HEK293 (cell line): ENCODE data around the gene COX7A1.

ENCODE experiments used
- ZNF121 ChIP-seq: fragments of 450-650 bp; formaldehyde crosslinking; IDR thresholded peaks from 2 replicates; pipeline ENCODE4 v1.5.1; 2016; ENCODE audit warnings: missing biosample characterization, missing genetic modification characterization
- ZNF660 ChIP-seq: fragments of 450-650 bp; IDR thresholded peaks from 2 replicates; pipeline ENCODE4 v1.5.1; 2018; ENCODE audit warnings: missing biosample characterization, mild to moderate bottlenecking, missing genetic modification characterization
- ZNF792 ChIP-seq: fragments of 450-650 bp; formaldehyde crosslinking; IDR thresholded peaks from 2 replicates; pipeline ENCODE4 v1.5.1; 2016; ENCODE audit warnings: missing biosample characterization, missing genetic modification characterization
- TF ChIP-seq, protein P1 (sequence below): fragments of 450-650 bp; formaldehyde crosslinking; IDR thresholded peaks from 2 replicates; pipeline ENCODE4 v1.5.1; 2016; ENCODE audit warnings: missing biosample characterization, missing genetic modification characterization
- TF ChIP-seq, protein P2 (sequence below): fragments of 450-650 bp; formaldehyde crosslinking; IDR thresholded peaks from 2 replicates; pipeline ENCODE4 v1.5.1; 2016; ENCODE audit warnings: missing biosample characterization, missing genetic modification characterization

GRCh38 chr19:36136964-36137686 is 15.1 kb downstream of the COX7A1 start:
- TF ChIP-seq, protein P1, sequence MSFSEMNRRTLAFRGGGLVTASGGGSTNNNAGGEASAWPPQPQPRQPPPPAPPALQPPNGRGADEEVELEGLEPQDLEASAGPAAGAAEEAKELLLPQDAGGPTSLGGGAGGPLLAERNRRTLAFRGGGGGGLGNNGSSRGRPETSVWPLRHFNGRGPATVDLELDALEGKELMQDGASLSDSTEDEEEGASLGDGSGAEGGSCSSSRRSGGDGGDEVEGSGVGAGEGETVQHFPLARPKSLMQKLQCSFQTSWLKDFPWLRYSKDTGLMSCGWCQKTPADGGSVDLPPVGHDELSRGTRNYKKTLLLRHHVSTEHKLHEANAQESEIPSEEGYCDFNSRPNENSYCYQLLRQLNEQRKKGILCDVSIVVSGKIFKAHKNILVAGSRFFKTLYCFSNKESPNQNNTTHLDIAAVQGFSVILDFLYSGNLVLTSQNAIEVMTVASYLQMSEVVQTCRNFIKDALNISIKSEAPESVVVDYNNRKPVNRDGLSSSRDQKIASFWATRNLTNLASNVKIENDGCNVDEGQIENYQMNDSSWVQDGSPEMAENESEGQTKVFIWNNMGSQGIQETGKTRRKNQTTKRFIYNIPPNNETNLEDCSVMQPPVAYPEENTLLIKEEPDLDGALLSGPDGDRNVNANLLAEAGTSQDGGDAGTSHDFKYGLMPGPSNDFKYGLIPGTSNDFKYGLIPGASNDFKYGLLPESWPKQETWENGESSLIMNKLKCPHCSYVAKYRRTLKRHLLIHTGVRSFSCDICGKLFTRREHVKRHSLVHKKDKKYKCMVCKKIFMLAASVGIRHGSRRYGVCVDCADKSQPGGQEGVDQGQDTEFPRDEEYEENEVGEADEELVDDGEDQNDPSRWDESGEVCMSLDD (tag by site-specific recombination), result no peak; the same call in 1 of the 2 replicates
- TF ChIP-seq, protein P2, sequence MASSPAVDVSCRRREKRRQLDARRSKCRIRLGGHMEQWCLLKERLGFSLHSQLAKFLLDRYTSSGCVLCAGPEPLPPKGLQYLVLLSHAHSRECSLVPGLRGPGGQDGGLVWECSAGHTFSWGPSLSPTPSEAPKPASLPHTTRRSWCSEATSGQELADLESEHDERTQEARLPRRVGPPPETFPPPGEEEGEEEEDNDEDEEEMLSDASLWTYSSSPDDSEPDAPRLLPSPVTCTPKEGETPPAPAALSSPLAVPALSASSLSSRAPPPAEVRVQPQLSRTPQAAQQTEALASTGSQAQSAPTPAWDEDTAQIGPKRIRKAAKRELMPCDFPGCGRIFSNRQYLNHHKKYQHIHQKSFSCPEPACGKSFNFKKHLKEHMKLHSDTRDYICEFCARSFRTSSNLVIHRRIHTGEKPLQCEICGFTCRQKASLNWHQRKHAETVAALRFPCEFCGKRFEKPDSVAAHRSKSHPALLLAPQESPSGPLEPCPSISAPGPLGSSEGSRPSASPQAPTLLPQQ (tag by site-specific recombination), result no peak
- TF ChIP-seq ZNF121 (no peak), ZNF792 (tag by site-specific recombination) (no peak), ZNF660 (no peak)
